GM21576 (cell line): ENCODE data around the gene PRDM16.

Source experiments
- ATAC-seq: cut with Tn5 transposase; IDR thresholded peaks from one replicate; pipeline ENCODE4 v1.9.1; 2021; ENCODE audit warnings: mild to moderate bottlenecking, moderate library complexity; ENCODE audit not compliant: unreplicated experiment

The PRDM16 gene

DNA sequence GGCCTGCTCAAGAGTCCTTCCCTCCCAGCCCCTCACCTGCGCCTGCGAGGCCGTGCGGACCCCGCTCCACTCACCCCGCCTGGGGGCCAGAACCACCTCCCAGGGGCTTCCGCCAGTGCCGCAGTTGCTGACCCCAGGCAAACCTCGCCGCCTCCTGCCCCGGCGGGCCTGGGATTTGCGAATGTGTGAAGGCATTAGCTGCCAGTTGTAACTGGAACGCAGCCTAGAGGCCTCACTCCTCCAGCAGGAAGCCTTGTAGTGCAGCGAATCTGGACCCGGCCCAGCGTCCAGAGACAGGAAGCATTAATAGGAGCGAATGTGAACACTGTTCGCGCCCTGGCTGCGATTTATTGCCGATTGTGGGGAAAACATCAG is 244.6 kb downstream of the PRDM16 start:
- no peak for ATAC-seq

DNA sequence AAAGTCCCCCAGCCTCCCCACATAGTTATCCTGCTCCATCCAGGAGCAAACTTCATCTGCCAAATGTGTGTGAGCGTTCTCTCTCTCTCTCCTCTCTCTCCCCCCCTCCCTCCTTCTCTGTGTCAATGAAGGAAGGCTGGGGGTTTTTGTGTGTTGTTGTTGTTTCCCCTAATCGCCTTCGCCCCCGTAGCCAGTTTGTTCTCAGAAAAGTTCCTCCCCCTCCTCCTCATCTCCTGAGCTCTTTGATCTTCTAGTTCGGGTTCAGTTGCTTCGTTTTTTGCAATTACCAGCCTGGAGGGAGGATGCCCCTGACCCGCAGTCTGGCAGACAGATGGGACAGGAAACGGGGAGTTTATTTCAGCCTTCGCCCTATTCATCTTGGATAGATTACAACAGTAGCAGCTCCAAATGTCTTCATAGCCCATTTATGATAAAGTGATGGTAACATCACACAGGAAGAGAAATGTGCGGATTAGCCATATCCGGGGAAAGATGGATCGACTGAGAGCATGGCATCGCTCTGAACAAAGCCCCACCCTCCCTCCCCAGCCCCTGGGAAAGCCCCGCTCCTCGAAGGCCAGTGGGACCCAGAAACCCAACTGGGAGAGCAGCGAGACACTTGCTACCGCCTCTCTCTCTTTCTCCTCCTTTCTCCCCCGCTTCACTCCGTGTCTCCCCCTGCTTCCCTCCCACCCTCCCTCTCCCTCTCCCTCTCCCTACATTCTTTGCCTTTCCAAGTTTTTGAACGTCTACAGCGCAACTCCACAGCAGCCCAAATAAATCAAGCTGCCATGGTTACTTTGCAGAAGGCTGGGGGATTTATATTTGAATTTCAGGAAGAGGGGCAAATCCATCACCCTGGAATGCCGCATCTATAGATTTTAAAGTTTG is 245.7 kb downstream of the PRDM16 start:
- no peak for ATAC-seq

DNA sequence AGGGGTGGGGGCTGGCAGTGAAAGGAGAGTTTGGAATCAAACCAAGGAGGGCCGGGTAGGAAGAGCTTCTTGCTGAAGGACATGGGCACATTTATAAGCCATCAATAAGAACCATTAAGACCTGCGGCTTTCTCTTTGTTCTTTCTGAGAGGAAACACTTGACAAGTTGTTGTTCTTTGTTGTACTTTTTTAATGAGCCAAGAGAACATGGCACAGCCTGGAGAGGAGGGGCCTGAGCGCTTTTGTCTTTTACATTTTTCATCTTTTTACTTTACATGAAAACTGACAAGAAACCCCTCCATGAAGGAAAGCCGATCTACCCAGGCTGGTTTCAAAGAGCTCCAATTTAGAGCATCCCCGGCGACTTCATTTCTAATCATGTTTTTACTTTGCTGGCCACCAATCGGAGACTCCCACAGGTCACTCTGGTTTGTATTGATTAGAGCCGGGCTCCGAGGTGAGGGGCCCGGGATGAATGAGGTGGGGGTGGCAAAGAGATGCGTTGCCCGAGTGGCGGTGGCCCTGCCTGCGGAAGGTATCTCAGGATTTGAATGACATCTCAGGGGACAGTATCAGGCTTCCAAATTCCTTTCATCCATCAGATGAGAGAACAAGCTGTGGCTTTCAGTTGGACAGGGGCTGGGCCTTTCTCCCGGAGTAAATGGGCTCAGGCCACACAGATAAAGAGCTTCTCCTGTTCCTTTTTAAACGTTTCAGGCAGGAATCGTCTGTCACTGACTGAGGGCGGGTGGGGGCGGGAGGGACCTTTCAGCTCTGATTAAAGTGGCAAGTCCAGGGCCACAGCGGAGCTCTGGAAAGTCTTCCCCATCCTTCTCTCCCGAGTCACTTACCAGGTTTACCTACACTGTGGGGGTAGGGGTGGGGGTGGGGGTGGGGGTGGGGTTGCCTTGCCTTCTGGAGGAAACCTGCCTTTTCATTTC is 246.7 kb downstream of the PRDM16 start:
- no peak for ATAC-seq

DNA sequence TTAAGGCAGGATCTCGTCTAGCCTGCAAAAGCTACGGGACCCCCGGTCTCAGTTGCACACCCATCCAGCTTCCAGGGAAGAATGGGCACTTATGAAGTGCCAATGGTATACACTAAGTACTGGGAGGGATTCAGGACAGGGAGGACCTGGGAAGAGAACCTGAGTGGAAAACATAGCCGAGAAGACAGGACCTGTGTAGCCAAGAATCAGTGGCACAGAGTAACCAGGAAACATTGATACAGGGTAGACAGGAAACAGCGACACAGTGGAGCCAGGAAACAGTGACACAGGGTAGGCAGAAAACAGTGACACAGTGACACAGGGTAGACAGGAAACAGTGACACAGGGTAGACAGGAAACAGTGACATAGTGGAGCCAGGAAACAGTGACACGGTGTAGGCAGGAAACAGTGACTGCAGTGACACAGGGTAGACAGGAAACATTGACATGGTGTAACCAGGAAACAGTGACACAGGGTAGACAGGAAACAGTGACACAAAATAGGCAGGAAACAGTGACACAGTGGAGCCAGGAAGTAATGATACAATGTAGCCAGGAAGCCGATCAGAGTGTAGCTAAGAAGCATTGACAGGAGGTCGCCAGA is 247.4 kb downstream of the PRDM16 start:
- ATAC-seq: no peak

DNA sequence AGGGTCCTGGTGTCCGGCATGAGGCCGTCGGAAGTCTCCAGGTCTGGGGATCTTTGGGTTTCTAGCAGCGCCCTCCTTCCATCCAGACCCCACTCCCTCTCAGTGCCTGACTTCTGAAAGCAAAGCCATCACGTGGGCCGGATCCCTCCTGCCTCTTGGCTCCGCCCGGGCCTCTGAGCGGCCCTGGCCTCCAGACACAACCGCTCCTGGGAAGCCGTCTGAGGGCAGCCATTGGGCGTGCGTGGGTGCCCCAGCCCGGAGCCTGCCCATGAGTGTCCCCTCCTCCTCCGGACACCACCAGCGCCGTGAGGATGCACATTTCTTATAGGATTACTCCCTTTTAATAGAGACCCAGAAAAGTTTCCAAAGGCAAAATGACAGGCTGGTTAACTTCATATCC is 248.5 kb downstream of the PRDM16 start:
- no peak for ATAC-seq

DNA sequence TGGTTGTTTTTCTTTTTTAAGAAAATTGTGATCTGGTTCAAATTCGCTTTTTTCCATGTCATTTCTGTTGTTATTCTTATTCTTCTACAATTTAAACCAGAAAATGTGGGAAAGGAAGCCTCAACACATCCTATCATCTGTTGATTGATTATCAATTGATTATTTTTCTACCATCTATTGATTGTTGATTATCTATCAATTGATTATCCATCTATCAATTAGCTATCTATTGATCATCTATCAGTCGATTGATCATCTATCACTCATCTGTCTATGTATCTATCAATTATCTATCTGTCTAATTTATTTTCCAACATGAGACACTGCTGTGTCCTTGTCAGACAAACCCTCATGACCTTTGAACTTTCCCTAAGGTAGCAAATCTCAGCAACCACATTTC is 249.3 kb downstream of the PRDM16 start:
- ATAC-seq: no peak

DNA sequence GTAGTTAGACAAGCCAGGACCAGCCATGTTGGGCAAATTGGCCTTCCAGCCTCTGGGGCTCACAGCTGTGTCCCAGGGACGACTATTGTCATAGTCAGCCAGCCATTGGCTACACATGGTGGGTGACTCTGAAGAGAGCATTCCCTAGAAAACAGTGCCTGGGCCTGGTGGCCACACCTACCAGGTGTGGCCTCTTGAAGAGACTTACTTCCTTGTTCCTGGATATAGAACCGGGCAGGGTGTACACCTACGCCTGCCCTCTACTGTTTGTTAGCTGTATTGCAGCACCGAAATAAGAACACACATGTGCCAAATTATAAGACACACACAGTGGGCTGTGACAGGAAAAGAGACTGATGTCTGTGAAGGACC is 250.9 kb downstream of the PRDM16 start:
- no peak for ATAC-seq

DNA sequence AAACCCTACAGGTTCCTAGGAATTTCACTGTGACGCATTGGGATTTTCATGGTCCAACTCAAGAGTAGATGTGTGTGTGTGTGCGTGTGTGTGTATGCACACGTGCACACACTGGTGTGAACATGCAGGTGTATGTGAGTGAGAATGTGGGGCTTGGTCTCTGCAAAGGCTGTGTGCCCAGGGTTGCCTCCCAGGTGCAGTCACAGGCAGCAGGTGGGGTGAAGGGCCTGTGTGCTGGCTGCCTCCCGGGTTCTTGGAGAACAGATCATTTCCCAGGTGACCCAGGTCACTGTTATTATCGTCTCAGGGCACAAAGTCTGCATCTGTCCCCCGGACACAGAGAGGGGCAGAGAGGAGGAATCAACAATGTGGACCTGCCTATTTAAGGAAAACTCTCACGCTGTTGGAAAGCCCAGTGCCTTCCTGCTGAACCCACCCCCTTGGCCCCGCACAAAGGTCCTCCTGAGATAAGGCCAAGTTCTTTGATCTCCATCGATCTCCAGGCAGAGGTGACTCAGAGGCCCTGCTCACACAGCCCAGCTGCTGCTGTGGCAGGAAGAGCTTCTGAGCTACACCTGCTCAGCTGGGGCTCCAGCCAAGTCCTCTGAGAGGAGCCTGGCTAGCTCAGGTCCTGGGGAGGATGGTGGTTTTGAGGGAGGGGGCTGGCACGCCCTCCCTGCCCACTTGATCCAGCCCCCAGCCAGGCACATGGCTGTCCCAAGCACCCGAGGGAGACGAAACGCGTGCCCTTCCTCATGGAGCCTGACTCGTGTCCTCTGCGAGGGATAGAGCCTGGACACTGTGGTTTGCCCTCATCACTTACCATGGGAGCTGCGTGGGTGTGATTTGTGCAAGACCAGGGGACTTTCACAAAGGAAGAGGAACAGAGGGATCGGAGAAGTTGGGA is 251.5 kb downstream of the PRDM16 start:
- no peak for ATAC-seq

DNA sequence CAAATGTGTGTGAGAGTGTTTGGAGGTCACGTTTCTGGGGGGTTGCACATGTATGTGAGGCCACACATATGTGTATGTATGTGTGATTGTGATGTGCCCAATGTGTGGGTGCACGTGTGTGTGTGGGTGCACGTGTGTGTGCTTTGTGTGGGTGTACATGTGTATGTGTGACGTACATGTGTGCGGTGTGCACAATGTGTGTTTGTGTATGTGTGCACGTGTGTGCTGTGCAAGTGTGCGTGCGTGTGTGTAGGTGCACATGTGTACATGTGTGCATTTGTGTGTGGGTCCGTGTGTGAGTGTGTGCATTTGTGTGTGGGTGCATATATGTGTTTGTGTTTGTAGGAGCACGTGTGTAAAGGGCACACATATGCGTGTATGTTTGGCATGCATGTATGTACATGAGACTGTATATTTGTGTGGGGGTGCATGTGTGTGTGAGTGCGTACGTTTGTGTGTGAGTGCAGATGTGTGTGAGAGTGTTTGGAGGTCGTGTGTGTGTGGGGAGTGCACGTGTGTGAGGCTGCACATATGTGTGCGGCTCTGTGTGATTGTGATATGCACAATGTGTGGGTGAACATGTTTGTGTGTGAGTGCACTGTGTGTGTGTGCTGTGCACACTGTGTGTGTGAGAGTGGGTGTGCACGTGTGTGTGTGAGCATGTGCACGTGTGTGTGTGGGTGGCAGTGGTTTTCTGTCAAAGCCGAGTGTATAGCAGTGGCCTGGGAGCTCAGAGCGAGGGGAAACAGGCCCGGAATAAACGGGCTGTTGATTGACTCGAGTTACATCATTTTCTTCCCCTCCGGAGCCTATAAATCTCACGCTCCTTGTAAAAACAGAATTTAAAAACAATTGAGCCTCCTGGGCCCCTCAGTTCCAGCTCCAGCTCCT is 252.8 kb downstream of the PRDM16 start:
- ATAC-seq: no peak

DNA sequence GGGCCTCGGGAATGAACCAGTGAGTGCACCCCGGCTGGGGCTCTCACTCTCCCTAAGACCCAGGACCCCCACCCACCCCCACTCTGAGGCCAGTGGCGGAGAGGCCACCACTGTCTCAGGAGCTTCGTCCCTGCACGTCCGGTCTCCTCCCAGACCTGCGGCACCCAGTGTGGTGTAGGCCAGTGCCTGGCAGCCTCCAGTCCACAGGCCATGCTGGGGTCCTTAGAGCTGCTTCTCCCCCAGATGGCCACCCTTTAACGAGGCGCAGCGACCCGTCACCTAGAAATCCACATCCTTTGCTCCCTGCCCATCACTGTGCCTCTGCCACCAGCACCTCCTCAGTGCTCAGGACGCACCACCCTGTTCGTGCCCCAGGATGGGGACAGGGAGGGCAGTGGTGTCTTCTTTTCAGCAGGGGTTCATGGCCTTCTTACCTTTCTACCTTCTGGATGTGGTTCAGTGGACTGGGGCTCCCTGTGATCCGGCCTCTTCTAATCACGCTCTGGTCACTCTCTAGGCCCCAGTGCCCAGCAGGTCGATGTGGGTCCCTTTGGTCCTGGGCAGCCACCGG is 253.5 kb downstream of the PRDM16 start:
- no peak for ATAC-seq

DNA sequence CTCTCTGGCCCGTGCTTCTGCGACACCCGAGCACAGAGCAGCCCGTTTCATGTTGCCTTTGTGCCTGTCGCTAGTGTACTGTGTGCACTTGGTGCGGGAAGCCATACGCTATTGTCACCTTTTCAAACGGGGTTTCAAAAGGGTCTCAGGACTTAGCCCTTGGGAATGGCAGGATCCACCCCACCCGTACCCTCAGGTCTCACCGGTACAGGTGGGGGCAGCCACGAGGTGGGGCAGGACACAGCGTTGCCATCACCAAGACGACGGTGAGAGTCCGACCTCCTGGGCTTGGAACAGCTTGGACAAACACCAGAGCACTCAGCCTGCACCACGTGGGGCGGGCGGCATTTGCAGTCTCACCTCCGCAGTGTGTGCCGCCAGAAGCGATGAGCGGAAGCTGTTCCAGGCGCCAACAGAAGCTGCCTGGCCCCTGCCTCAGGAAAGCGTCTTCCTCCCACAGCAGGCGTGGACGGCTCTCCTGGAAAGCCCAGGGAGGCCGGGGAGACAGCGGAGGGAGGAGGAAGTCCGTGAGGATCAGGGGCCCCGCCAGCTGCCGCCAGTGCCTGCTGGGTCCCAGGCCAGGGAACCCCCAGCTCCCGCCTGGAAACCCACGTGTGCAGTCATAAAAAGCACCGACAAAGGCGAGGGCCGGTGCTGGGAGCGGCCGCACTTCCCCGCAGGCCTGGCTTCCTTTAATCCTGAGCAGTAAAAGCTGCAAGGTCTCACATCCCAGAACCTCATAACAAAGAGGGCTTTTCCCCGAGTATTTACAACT is 254.2 kb downstream of the PRDM16 start:
- no peak for ATAC-seq

DNA sequence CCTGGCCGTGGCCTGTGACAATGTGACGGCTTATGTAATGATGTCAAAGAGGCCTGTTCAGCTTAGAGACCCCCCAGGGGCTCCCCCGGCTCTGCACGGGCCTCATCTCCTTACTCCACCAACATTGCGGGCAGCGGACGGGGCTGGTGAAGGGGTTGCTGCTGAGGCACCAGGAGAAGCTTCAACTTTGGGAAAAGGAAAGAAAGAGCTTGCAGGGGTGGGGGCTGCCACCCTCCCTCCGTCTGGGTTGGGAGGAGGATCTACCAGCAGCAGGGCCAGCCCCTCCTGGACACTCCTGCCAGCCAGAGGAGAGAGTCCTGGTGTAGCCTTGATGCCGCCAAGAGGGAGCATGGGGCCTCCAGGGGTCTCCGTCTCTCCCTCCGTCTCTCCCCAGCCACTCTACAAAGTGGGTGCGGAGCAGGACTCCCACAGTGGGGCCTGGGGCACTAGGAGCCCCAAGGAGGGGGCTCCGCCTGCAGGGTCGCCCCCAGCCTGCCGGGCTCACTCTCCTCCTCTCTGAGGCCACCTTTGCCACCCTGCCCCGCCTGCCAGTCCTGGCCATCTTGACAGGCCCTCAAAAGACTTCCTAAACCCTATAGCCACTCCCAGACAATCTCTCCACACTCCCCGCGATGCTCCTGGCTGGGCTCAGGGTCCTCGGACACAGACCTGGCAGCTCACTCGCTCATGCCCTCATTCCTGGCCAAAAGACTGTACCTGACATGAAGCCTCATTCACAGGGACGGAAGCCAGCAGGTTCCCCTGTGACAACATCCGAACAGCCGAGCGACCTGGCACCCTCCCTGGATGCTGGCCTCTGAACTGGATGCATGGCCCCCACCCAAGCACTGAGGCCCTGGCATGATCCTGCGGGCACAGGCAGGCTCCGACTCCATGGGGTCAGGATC is 255.0 kb downstream of the PRDM16 start:
- no peak for ATAC-seq

DNA sequence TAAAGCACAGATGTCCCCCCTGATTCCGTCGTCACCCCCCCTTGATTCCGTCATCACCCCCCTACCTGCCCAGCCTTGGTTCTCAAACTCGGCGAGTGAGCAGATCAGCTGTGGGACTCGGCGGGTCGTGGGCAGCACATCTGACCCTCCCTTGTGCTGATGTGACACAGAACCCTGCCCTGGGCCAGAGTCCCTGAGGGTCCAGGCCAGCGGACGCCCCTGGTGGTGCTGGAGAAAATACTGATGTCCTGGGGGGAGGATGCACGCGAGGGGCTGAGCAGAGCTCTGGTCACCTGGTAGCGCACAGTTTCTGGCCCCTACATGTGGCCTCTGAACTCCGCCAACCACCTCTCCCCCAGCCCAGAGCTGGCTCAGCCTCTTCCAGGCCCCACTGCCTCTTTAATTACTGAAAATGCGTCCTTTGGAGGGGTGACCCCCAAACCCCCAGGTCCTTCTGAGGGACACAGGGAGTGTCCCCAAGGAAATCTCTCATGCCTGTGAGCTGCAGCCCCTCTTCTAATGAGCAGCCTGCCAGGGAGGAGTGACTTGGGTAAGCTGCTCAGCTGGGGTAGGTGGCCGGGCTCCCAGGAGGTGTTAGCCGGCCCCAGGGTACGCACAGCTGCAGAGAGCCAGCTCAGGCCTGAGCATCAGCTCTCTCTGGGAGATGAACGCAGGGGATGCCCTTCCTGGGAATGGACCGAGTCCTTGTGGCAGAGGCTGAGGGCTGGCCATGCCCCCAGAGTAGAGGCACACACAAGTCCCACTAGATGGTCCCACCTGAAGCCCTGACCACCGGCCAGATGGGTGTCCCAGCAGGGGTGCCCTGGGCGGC is 255.9 kb downstream of the PRDM16 start:
- no peak for ATAC-seq

DNA sequence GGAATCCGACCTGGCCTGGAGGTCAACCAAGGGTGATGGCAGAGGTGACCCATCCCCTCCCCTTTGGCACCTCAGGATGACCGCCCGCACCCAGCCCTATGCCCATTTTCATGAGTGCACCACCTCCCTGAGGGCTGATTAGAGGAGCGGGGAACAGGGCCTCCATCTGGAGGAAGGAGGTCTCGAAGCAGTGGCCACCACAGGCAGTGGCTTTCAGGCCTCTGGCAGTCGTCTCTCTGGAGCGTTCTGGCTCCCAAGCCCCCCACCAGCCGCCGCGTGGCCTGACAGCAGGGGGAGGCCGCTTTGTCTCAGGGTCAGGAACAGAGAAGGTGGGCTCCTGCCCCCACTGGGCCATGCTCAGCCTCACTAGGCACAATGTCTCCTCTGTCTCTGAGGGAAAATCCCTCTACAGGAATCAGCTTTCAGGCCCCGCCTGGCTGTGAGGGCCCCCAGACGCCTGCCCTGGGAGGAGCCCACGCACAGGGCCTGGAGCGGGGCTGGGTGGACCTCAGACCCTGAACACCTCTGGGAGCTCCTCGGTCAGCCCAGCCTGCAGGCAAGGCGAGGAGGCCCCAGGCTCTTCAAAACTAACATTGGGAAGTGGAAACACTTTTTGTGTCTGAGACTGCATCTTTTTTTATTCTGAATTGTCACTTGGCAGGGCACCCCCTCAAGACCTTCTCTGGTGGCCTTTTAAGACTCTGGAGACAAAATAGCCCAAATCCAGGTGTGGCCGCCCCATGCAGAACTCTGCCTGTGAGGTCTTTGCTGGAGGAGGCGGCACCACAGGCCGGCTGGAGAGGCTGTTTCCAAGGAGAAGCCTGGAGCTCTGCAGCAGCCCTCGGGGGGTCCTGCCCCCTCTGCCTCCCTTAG is 257.7 kb downstream of the PRDM16 start:
- ATAC-seq: no peak

DNA sequence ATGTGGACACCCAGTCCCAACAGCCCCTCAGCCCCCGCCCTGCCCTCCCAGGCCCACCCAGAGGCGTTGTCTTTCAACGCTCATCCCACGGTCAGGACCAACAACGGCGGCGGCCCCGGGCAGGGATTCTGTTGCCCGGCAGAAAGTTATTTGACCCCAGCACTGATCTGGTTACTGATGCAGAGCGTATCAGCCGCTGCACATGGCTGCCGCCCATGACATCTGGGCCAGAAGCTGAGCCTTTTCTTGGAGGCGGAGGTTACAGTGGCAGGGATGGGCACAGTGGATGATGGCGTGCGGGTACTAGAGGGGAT is 258.3 kb downstream of the PRDM16 start:
- no peak for ATAC-seq
